Adrenal gland (tissue), 12 donors: Measurements from ENCODE around the gene ETV3. TPM values are rescaled to one million over a fixed set of nuclear protein-coding genes. Genes with fewer than 3 reads are reported as not detected.
A peak's percentile ranks its signal among the peaks of the same experiment; 100 is the strongest.
"Not testable (repeated sequence)": the region's sequence is repeated elsewhere in the genome, so short reads cannot be mapped to it uniquely, and the experiment has no call there.

Source experiments
- DNase-seq, 7 donors: peaks; one replicate each; pipeline ENCODE4 v3.0.0-alpha.2; 2019 to 2020
- H3K27ac ChIP-seq, 5 donors: fragments of 200-600 bp; sonication (generic) in 4 of 5; 1 replicate in 3 of 5; 2 replicates in 2 of 5; pipeline versions ENCODE4 v1.5.1 to v1.8.0; 2016 to 2020; ENCODE audit warnings: mild to moderate bottlenecking in 1 of 5
- H3K27me3 ChIP-seq: fragments of 200-600 bp; 2 replicates; pipeline ENCODE4 v1.8.0; 2021
- H3K36me3 ChIP-seq, 2 donors: fragments of 200-600 bp; replicated peaks in 1 of 2; 1 replicate in 1 of 2; 2 replicates in 1 of 2; pipeline versions ENCODE4 v1.5.1 to v1.8.0; 2018 to 2022
- H3K4me1 ChIP-seq, 2 donors: fragments of 200-600 bp; replicated peaks in 1 of 2; 1 replicate in 1 of 2; 2 replicates in 1 of 2; pipeline versions ENCODE4 v1.5.1 to v1.8.0; 2018 to 2021
- H3K4me3 ChIP-seq, 4 donors: fragments of 200-600 bp; sonication (generic) in 3 of 4; one replicate each; pipeline ENCODE4 v1.5.1; 2016 to 2018
- H3K9me3 ChIP-seq, 3 donors: fragments of 200-600 bp; sonication (generic) in 1 of 3; replicated peaks in 1 of 3; 1 replicate in 2 of 3; 2 replicates in 1 of 3; pipeline versions ENCODE4 v1.5.1 to v1.8.0; 2016 to 2021
- POLR2A ChIP-seq, 2 donors: fragments of 450-650 bp; IDR thresholded peaks; one replicate each; pipeline ENCODE4 v1.6.1; 2017; ENCODE audit warnings: antibody characterized with exemption in 2 of 2, mild to moderate bottlenecking in 2 of 2, moderate library complexity in 1 of 2
- WGBS, 4 donors: extraction: QIAGEN DNeasy Blood & Tissue Kit in 2 of 4; methylation state at CpG; one replicate each; pipeline versions ENCODE4 v1.1.5 to v1.1.7; 2013 to 2017; 5-methylcytosine and 5-hydroxymethylcytosine counted together
- intact Hi-C, 2 donors: fragments of 100-400 bp; cut with DNase I; formaldehyde crosslinking; loops; one replicate each; pipeline versions ENCODE4 v1.14.1 to v1.15.0; 2022 to 2023
- polyA plus RNA-seq, 3 donors: library from polyadenylated mRNA; stranded (reverse); fragments of 200-250 nt in 2 of 3; fragments of 350-450 nt in 1 of 3; fragmentation: Illumina TruSeq in 1 of 3; extraction: RNeasy Lipid Tissue Mini Kit (QIAGEN cat#74804) in 1 of 3; gene quantifications; one replicate each; pipeline ENCODE4 v1.2.3, GENCODE V29; 2013 to 2014
- total RNA-seq, 9 donors: library from RNA; depleted of rRNA in 4 of 9; stranded (reverse); fragments of >200 nt in 4 of 9; fragments of 120-200 nt in 1 of 9; fragmentation: NEBNext Ultra II Directional in 1 of 9; extraction: Animal tissue kit (Norgen Biotek cat#: 25700) in 1 of 9; gene quantifications; one replicate each; pipeline versions ENCODE4 v1.1.0 to v1.2.4, GENCODE V29; 2013 to 2023
- TF ChIP-seq, protein P1 (sequence below), 6 experiments: fragments of 450-650 bp in 4 of 6; fragments of 200-600 bp in 2 of 6; sonication (generic) in 1 of 6; IDR thresholded peaks; 1 replicate in 5 of 6; 2 replicates in 1 of 6; pipeline versions ENCODE4 v1.5.1 to v1.8.0; 2016 to 2021; ENCODE audit warnings: antibody characterized with exemption in 6 of 6, mild to moderate bottlenecking in 2 of 6, moderate library complexity in 1 of 6
- donor health status: healthy with polysubstance abuse.
- donor health status: Bipolar disorder and iron deficiency.
- donor health status: DM: yes; HTN: yes; CAD: no.
- donor health status: DM: no; HTN: no; CAD: no.
- donor health status: DM: no; HTN: no; CAD: no.
- donor health status: DM: yes; HTN: yes; CAD: no.

Gene ETV3
- total and polyA plus RNA-seq, 12 donors = 3.3 to 18.7 (median 11.1) TPM

- not testable (repeated sequence) for H3K36me3 ChIP-seq, H3K4me1 ChIP-seq, H3K4me3 ChIP-seq, H3K27me3 ChIP-seq, H3K27ac ChIP-seq, H3K9me3 ChIP-seq
- peak in 1 of 7 donors; percentile 8 for DNase-seq
- TF ChIP-seq, protein P1, sequence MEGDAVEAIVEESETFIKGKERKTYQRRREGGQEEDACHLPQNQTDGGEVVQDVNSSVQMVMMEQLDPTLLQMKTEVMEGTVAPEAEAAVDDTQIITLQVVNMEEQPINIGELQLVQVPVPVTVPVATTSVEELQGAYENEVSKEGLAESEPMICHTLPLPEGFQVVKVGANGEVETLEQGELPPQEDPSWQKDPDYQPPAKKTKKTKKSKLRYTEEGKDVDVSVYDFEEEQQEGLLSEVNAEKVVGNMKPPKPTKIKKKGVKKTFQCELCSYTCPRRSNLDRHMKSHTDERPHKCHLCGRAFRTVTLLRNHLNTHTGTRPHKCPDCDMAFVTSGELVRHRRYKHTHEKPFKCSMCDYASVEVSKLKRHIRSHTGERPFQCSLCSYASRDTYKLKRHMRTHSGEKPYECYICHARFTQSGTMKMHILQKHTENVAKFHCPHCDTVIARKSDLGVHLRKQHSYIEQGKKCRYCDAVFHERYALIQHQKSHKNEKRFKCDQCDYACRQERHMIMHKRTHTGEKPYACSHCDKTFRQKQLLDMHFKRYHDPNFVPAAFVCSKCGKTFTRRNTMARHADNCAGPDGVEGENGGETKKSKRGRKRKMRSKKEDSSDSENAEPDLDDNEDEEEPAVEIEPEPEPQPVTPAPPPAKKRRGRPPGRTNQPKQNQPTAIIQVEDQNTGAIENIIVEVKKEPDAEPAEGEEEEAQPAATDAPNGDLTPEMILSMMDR (IDR thresholded peaks at IDR 0.05) = peak in 5 of 6 experiments; percentile 34 to 53 (median 48)
- 3 to 34% (median 18%) methylated on average over 2 to 7 of the region's 8 CpGs for WGBS, 4 donors
- intact Hi-C loops = loop anchor here in 1 of 2 donors (10.0 kb wide), 1 partner anchor 323 kb away; no protein-coding TSS in a partner anchor
Observed at GRCh38 chr1:157171903-157172503, 33.8 kb upstream of the ETV3 start.

- H3K27ac ChIP-seq = no peak overlapping the region
- no peaks in the 10 kb centered on the region for H3K36me3 ChIP-seq
- H3K4me3 ChIP-seq = no peak overlapping the region
- WGBS, 4 donors = 65 to 72% (median 68%) methylated on average over 21 to 22 of the region's 22 CpGs
- TF ChIP-seq POLR2A (IDR thresholded peaks at IDR 0.05) = no peak
- TF ChIP-seq, protein P1 (IDR thresholded peaks at IDR 0.05) = peak in 5 of 6 experiments; percentile 6 to 47 (median 31)
- intact Hi-C loops = loop anchor here in 1 of 2 donors (10.0 kb wide), 1 partner anchor 324 kb away; no protein-coding TSS in a partner anchor
- no peaks in the 10 kb centered on the region for H3K4me1 ChIP-seq
- no peaks in the 10 kb centered on the region for H3K9me3 ChIP-seq
- peaks cover 5% of the 10 kb centered on the region for H3K27me3 ChIP-seq
- peak in 4 of 7 donors; percentile 26 to 63 (median 51) for DNase-seq
Observed at GRCh38 chr1:157170677-157171515, 32.7 kb upstream of the ETV3 start.

DNA sequence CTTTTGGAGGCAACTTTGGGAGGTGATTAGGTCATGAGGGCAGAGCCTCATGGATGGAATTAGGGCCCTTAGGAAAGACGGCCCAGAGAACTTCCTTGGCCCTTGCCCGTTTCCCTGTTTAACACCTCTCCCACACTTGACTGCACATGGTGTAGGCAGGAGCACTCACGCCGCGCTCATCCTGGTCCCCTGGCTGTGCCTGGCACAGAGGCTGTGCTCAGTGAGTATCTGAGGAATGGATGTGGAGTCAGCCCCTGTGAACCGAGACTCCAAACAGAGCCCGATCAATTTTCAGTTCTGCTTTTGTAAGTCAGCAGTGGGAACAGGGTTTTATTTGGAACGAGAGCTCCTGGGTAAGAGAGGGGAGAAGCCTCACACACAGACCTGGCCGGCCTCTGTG lies 29.8 kb upstream of the ETV3 start:
- Histone ChIP-seq H3K9me3 (no peaks in the 10 kb centered on the region), H3K27ac (no peak overlapping the region), H3K4me1 (no peaks in the 10 kb centered on the region), H3K36me3 (no peaks in the 10 kb centered on the region), H3K4me3 (no peak overlapping the region), H3K27me3 (peaks cover 11% of the 10 kb centered on the region)
- no peak for DNase-seq
- WGBS, 4 donors = 73 to 86% (median 80%) methylated on average over 9 of the region's 9 CpGs
- TF ChIP-seq, protein P1 (IDR thresholded peaks at IDR 0.05) = no peak
- no peak for TF ChIP-seq POLR2A (IDR thresholded peaks at IDR 0.05)
- intact Hi-C loops = no loop called here

- no peaks in the 10 kb centered on the region for H3K9me3 ChIP-seq
- peaks cover 11% of the 10 kb centered on the region for H3K27me3 ChIP-seq
- 68 to 71% (median 70%) methylated on average over 4 of the region's 4 CpGs for WGBS, 4 donors
- TF ChIP-seq POLR2A (IDR thresholded peaks at IDR 0.05) = no peak
- TF ChIP-seq, protein P1 (IDR thresholded peaks at IDR 0.05) = no peak
- H3K4me1 ChIP-seq = no peaks in the 10 kb centered on the region
- H3K36me3 ChIP-seq = no peaks in the 10 kb centered on the region
- H3K4me3 ChIP-seq = no peak overlapping the region
- no peak for DNase-seq
- H3K27ac ChIP-seq = no peak overlapping the region
- intact Hi-C loops = no loop called here
Observed at GRCh38 chr1:157167437-157167836, 29.2 kb upstream of the ETV3 start.
